HepG2 (cell line): ENCODE measurements around the gene SLA2. TPM values are rescaled to one million over a fixed set of nuclear protein-coding genes. Genes with fewer than 3 reads are reported as not detected.

Source experiments
- ATF3 ChIP-seq: sonication (generic); formaldehyde crosslinking; IDR thresholded peaks from 2 replicates; pipeline ENCODE4 v1.4.0; 2020; ENCODE audit warnings: missing genetic modification reagents
- HNF1A ChIP-seq, 2 experiments: sonication (generic) in 1 of 2; formaldehyde crosslinking in 1 of 2; IDR thresholded peaks; 2 replicates each; pipeline versions ENCODE4 v1.4.0 to v1.6.1; 2016 to 2020; ENCODE audit warnings: borderline replicate concordance in 1 of 2, low read depth in 1 of 2, mild to moderate bottlenecking in 1 of 2, missing genetic modification reagents in 1 of 2
- KDM4B ChIP-seq: sonication (generic); formaldehyde crosslinking; IDR thresholded peaks from 2 replicates; pipeline ENCODE4 v1.4.0; 2020; ENCODE audit warnings: missing genetic modification reagents
- MLXIP ChIP-seq: sonication (generic); formaldehyde crosslinking; IDR thresholded peaks from 2 replicates; pipeline ENCODE4 v1.9.0; 2021; ENCODE audit warnings: missing genetic modification reagents, borderline replicate concordance
- NFKBIZ ChIP-seq: IDR thresholded peaks from 2 replicates; pipeline ENCODE4 v1.6.1; 2018; ENCODE audit warnings: missing genetic modification reagents, missing compliant biosample characterization
- POLR2AphosphoS2 ChIP-seq: IDR thresholded peaks from 2 replicates; pipeline ENCODE4 v1.6.1; 2011; ENCODE audit warnings: low read depth, low read length, improper control_type of control experiment
- PRDM4 ChIP-seq: sonication (generic); formaldehyde crosslinking; IDR thresholded peaks from 2 replicates; pipeline ENCODE4 v1.9.0; 2021; ENCODE audit warnings: missing genetic modification reagents, borderline replicate concordance
- SMAD1 ChIP-seq: sonication (generic); formaldehyde crosslinking; IDR thresholded peaks from 2 replicates; pipeline ENCODE4 v1.4.0; 2020; ENCODE audit warnings: missing genetic modification reagents, low read depth, mild to moderate bottlenecking, borderline replicate concordance
- ZBTB2 ChIP-seq: sonication (generic); formaldehyde crosslinking; IDR thresholded peaks from 2 replicates; pipeline ENCODE4 v1.8.0; 2022; ENCODE audit warnings: low read depth, missing genetic modification reagents
- ZBTB46 ChIP-seq: sonication (generic); formaldehyde crosslinking; IDR thresholded peaks from 2 replicates; pipeline ENCODE4 v1.4.0; 2020; ENCODE audit warnings: mild to moderate bottlenecking, missing genetic modification reagents, borderline replicate concordance
- ZNF143 ChIP-seq: sonication (generic); formaldehyde crosslinking; IDR thresholded peaks from 2 replicates; pipeline ENCODE4 v1.4.0; 2020; ENCODE audit warnings: missing genetic modification reagents
- ZNF841 ChIP-seq: sonication (generic); formaldehyde crosslinking; IDR thresholded peaks from 2 replicates; pipeline ENCODE4 v1.8.1; 2023; ENCODE audit warnings: missing genetic modification reagents, borderline replicate concordance
- polyA plus RNA-seq, 8 experiments: library from polyadenylated mRNA; depleted of rRNA in 3 of 8; stranded (reverse) in 7 of 8; unstranded in 1 of 8; fragments of >200 nt; fragmentation: Illumina TruSeq in 4 of 8; extraction: Trizol in 4 of 8; gene quantifications; 2 replicates each; pipeline versions ENCODE4 v1.2.1 to v1.2.3, GENCODE V29; 2011 to 2016; ENCODE audit warnings: low read depth in 4 of 8, missing spikeins in 1 of 8, mixed read lengths in 1 of 8; ENCODE audit not compliant: insufficient read depth in 1 of 8
- total RNA-seq, 5 experiments: library from RNA; depleted of rRNA; stranded (reverse); fragments of >200 nt; fragmentation: Illumina TruSeq; extraction: Trizol; gene quantifications; 2 replicates each; pipeline ENCODE4 v1.2.3, GENCODE V29; 2016; ENCODE audit warnings: low read depth in 1 of 5

SLA2 gene
- total and polyA plus RNA-seq, 2 of the 13 experiments (the other 11 are each of a cell fraction or from before 2014, with no cell fraction given), result 1.6 to 3.6 TPM

- TF ChIP-seq NFKBIZ (CRISPR knock-in tag), result peak; percentile 54; the same call in 1 of the 2 replicates
- TF ChIP-seq ZBTB2 (CRISPR knock-in tag), result no peak
- no peak for TF ChIP-seq ZBTB46 (CRISPR knock-in tag)
- TF ChIP-seq KDM4B (CRISPR knock-in tag), result peak; percentile 86; the same call in 1 of the 2 replicates
- 0 out of 2 replicates have a peak, but pooled peaks have one; percentile 40 for TF ChIP-seq POLR2AphosphoS2
- TF ChIP-seq MLXIP, result no peak
- peak; percentile 97 for TF ChIP-seq ATF3 (CRISPR knock-in tag)
- no peak for TF ChIP-seq ZNF143 (CRISPR knock-in tag)
- peak; percentile 27; the same call in 1 of the 2 replicates for TF ChIP-seq HNF1A (IDR thresholded peaks at IDR 0.05; ENCODE audit: low read depth)
- no peak for TF ChIP-seq HNF1A (CRISPR knock-in tag; IDR thresholded peaks at IDR 0.05; ENCODE audit: borderline replicate concordance)
- TF ChIP-seq PRDM4 (CRISPR knock-in tag), result no peak
- no peak for TF ChIP-seq SMAD1 (CRISPR knock-in tag)
- TF ChIP-seq ZNF841 (CRISPR knock-in tag), result no peak
Measured at GRCh38 chr20:36607586-36608387, 38.2 kb downstream of the SLA2 start (continued).
